ENCODE data around the gene ITGA3.

Gene ITGA3

DNA sequence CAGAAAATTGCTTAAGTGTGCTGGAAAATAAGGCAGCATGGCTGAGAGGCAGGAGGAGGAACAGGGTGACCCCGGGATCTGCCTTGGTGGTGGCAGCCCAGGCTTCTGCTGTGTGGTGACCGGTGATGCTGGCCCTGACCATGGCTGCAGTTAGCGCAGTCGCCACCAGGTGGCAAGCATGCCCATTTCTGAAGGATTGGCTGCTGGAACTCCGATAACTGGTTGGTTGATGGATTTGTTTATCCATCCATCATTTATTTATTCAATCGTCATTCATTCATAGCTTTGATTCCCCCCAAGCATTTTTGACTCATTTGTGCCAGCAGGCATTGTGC, 29.1 kb upstream of the ITGA3 start:
- H3K79me2 ChIP-seq (ENCODE audit: insufficient read depth, low read depth) = no peaks in the 10 kb centered on the region
- H2AFZ ChIP-seq (ENCODE audit: low read depth) = peak overlapping the region; percentile 16; the same call in 1 of the 2 replicates
- H3K4me1 ChIP-seq (ENCODE audit: low read depth, poor library complexity, severe bottlenecking) = peaks cover 7% of the 10 kb centered on the region
- TF ChIP-seq, protein P1, sequence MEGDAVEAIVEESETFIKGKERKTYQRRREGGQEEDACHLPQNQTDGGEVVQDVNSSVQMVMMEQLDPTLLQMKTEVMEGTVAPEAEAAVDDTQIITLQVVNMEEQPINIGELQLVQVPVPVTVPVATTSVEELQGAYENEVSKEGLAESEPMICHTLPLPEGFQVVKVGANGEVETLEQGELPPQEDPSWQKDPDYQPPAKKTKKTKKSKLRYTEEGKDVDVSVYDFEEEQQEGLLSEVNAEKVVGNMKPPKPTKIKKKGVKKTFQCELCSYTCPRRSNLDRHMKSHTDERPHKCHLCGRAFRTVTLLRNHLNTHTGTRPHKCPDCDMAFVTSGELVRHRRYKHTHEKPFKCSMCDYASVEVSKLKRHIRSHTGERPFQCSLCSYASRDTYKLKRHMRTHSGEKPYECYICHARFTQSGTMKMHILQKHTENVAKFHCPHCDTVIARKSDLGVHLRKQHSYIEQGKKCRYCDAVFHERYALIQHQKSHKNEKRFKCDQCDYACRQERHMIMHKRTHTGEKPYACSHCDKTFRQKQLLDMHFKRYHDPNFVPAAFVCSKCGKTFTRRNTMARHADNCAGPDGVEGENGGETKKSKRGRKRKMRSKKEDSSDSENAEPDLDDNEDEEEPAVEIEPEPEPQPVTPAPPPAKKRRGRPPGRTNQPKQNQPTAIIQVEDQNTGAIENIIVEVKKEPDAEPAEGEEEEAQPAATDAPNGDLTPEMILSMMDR (conservative IDR thresholded peaks at IDR 0.05; ENCODE audit: low read depth, low read length) = peak; percentile 98
- H3K36me3 ChIP-seq (ENCODE audit: insufficient read depth) = no peaks in the 10 kb centered on the region
- H3K27ac ChIP-seq = no peak overlapping the region
- no peaks in the 10 kb centered on the region for H4K20me1 ChIP-seq (ENCODE audit: insufficient read depth)
- peak overlapping the region; percentile 26; the same call in 1 of the 2 replicates for H3K4me2 ChIP-seq
- H3K27me3 ChIP-seq (ENCODE audit: insufficient read depth, low read depth) = peaks cover 29% of the 10 kb centered on the region
- H3K4me3 ChIP-seq (IDR thresholded peaks at IDR 0.05; ENCODE audit: insufficient read depth, low read depth, low read length) = no peak overlapping the region
- no peak overlapping the region for H3K9ac ChIP-seq

DNA sequence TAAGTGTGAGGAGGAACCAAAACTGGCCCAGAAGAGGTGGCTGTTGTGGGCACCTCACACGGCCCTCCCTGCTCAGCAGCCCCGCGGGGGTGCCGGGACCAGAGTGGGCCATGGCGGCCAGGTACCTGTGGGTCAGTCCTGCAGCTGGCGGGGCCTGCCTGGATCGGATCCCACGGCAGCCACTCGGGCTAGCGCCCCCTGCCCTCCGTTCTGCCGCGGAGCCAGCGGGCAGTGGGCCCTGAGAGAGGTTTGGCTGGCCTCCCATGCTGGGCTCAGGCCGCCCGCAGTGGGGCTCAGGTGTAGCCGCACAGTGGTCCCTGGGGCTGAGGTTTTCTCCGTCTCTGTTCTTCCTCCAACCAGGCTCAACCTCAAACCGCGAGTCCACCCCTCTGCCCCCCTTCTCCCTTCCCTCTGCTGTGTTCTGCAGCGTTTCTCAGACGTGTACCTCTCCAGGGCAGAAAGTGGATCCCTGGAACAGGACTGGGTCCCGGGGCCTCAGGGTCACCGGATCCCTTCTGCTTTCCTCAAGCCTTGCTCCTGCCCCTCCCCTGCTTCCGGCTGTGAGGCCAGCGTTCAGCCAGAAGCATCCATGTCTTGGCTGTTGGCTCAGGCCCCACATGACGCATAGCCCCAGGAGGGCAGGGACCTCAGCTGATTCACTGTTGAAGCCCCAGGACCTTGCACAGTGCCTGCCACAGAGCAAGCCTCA, 28.6 kb upstream of the ITGA3 start:
- Histone ChIP-seq H3K4me3 (IDR thresholded peaks at IDR 0.05; ENCODE audit: insufficient read depth, low read depth, low read length) (no peak overlapping the region), H3K4me2 (peak overlapping the region; percentile 26; the same call in 1 of the 2 replicates)

DNA sequence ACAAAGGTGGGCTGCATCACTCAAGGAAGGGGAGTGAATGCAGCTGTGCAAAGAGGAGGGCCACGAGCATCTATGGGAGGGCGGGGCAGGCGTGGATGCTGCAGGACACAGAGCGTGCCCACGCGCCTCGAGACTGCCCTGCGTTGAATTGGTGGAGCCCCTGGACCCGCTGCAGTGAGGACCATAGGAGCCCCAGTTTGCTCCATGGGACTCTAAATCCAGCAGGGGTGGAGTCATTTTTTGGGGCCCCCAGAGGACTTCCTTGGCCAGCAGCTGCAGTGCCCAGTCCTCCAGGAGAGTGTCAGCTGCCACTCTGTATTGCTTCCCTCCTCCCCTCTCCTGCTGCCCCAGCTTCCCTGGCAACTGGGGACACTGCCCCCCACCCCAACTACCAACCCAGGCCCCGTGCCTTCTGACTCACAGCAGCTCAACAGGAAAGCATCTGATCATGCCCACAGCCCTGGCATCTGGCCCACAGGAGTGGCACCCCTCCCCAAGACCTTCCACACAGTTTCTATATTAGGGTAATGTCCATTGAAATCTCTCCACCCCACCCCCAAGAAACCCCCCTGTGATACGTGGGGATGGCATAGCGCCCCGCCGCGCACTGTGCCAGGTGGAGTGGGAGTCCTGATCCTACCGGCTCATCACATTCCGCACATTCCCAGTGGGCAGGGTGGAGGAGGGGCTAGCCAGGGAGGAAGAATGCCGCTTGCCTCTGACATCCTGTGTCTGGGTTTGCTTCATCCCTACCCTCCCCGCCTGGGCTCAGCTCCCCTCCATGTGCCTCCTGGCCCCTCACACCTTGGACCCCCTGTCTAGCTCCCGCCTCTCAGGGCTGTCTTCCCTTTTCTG, 27.8 kb upstream of the ITGA3 start:
- Histone ChIP-seq H3K27ac (no peak overlapping the region), H3K9ac (no peak overlapping the region), H3K36me3 (ENCODE audit: insufficient read depth) (no peaks in the 10 kb centered on the region), H3K27me3 (ENCODE audit: insufficient read depth, low read depth) (peaks cover 31% of the 10 kb centered on the region; the same call in 1 of the 2 replicates), H2AFZ (ENCODE audit: low read depth) (no peak overlapping the region; the same call in 1 of the 2 replicates), H4K20me1 (ENCODE audit: insufficient read depth) (no peaks in the 10 kb centered on the region), H3K4me3 (IDR thresholded peaks at IDR 0.05; ENCODE audit: insufficient read depth, low read depth, low read length) (no peak overlapping the region), H3K4me1 (ENCODE audit: low read depth, poor library complexity, severe bottlenecking) (peaks cover 7% of the 10 kb centered on the region), H3K4me2 (no peak overlapping the region), H3K79me2 (ENCODE audit: insufficient read depth, low read depth) (no peaks in the 10 kb centered on the region)
- TF ChIP-seq, protein P1 (conservative IDR thresholded peaks at IDR 0.05; ENCODE audit: low read depth, low read length) = no peak

More for the DNA sequence above, 28.6 kb upstream of the ITGA3 start:
- Histone ChIP-seq H3K4me1 (ENCODE audit: low read depth, poor library complexity, severe bottlenecking) (peaks cover 7% of the 10 kb centered on the region), H2AFZ (ENCODE audit: low read depth) (peak overlapping the region; percentile 16; the same call in 1 of the 2 replicates), H3K9ac (no peak overlapping the region), H3K79me2 (ENCODE audit: insufficient read depth, low read depth) (no peaks in the 10 kb centered on the region), H4K20me1 (ENCODE audit: insufficient read depth) (no peaks in the 10 kb centered on the region), H3K27ac (no peak overlapping the region), H3K36me3 (ENCODE audit: insufficient read depth) (no peaks in the 10 kb centered on the region), H3K27me3 (ENCODE audit: insufficient read depth, low read depth) (peaks cover 27% of the 10 kb centered on the region; the same call in 1 of the 2 replicates)
- TF ChIP-seq, protein P1 (conservative IDR thresholded peaks at IDR 0.05; ENCODE audit: low read depth, low read length) = peak; percentile 85

DNA sequence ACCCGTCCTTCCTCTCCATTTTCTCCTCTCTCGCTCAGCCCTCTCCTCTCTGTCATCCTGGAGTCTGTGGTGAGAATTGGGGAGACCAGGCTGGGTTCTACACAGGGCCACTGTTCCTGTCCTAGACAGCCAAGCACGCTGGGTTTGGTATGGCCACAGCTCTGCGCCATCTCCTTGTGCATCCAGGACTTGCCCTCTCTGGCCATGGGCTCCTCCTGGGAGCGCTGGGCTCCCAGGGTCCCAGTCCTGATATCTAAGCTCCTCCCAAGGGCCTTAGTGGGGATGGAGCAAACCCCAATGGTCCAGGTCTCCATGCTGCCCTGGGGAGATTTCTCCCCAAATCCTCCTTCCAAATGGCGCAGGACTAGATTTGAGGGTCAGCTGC, 27.2 kb upstream of the ITGA3 start:
- H4K20me1 ChIP-seq (ENCODE audit: insufficient read depth) = no peaks in the 10 kb centered on the region
- H3K9ac ChIP-seq = no peak overlapping the region
- no peak overlapping the region for H2AFZ ChIP-seq (ENCODE audit: low read depth)
- H3K4me2 ChIP-seq = no peak overlapping the region
- peaks cover 37% of the 10 kb centered on the region; the same call in 1 of the 2 replicates for H3K27me3 ChIP-seq (ENCODE audit: insufficient read depth, low read depth)
- H3K79me2 ChIP-seq (ENCODE audit: insufficient read depth, low read depth) = no peaks in the 10 kb centered on the region
- H3K4me3 ChIP-seq (IDR thresholded peaks at IDR 0.05; ENCODE audit: insufficient read depth, low read depth, low read length) = no peak overlapping the region
- no peak overlapping the region for H3K27ac ChIP-seq
- TF ChIP-seq, protein P1 (conservative IDR thresholded peaks at IDR 0.05; ENCODE audit: low read depth, low read length) = no peak
- no peaks in the 10 kb centered on the region for H3K36me3 ChIP-seq (ENCODE audit: insufficient read depth)
- H3K4me1 ChIP-seq (ENCODE audit: low read depth, poor library complexity, severe bottlenecking) = peaks cover 7% of the 10 kb centered on the region
